COLO668 (cell line): Measurements from ENCODE around the gene ACMSD.

Source experiments
- DNase-seq: peaks from one replicate; lab custom pipeline; 2025; ENCODE audit not compliant: unreplicated experiment; lab: John Stamatoyannopoulos, UW

The ACMSD gene

DNA sequence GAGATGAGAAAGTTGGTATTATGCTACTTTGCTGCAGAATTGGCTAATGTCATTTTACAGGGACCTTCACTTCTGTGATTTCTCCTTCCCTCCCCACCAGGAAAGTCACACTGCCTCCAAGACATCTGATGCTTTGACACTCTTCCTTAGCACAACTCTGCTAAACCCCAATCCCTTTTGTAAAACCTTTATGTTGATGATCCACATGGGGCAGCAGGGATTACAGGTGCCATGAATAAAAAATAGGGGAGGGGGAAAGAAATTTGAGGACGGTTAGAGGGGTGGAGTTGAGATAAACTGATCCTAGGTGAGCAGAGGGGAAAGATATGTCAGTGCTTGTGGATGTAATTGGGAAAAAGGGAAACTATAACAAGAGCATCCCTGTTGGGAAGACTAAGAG lies 106.6 kb downstream of the ACMSD start:
- DNase-seq, result no peak

DNA sequence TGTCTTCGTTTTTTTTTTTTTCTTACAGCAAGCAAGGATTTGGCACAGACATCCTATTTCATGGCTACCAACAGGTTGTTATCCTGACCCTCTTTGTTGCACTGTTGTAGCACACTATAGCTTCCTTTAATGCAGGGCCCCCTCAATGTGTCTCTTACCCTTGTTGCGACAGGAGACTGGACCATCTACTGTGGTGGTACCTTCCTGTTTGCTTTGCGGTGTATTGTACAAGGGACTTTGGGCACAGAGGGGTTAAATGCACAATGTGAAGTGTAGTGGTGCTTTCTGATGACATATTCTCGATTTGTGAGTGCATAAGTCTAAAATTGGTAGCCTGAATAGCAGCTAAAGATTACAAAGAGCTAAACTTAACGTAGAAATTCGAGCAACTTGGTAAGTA lies 107.7 kb downstream of the ACMSD start:
- DNase-seq, result no peak

DNA sequence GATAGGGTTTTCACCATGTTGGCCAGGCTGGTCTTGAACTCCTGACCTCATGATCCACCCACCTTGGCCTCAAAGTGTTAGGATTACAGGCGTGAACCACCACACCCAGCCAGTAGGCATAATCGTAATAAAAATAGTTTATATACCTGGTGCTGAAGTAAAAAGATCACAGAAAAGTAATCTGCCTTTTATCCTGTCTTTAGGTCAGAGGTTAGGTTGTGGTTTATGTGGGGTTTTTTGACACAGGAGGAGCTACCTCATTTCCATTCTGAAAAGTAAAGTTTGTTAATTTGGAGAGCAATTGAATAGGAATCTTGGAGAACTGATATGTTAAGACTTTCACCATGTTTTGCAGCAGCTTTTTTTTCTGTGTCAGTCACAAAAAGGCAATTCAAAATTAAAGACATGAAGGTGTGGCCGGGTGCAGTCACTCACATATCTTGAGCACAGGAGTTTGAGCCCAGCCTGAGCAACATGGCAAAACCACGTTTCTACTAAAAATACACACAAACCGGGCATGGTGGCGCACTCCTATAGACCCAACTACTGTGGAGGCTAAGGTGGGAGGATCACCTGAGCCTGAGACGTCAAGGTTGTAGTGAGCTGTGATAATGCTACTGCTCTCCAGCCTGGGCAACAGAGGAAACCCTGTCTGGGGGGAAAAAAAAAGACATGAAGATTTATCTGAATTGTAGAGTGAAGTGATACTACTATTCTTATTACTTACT lies 111.7 kb downstream of the ACMSD start:
- DNase-seq, result no peak

DNA sequence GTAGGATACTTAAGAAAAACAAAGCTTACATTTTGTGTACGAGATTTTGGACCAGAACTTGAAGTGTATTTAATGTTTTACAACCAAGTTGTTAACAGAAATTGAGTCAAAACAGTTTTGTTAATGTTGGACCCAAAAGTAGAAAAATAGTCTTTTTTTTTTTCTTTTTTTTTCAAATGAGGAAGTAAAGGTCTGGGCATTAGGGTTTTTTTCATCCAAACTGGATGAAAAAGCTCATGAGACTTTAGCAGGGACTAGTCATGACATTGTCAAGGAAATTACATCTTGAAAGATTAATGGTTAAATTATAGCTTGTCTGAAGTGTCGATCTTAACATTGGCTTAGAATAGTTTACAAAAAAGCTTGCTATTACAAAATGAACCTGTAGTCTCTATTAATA lies 112.5 kb downstream of the ACMSD start:
- no peak for DNase-seq
